MM.1S (cell line): Measurements from ENCODE around the gene GRM5.

Source experiments
- CTCF ChIP-seq: fragments of 300-600 bp; sonication (generic); IDR thresholded peaks from 2 replicates; pipeline ENCODE4 v1.5.1; 2016; ENCODE audit warnings: antibody characterized with exemption, low read length, mixed read lengths
- EZH2phosphoT487 ChIP-seq: fragments of 300-600 bp; sonication (generic); IDR thresholded peaks from 2 replicates; pipeline ENCODE4 v1.6.1; 2018; ENCODE audit warnings: antibody characterized with exemption, low read length

DNA sequence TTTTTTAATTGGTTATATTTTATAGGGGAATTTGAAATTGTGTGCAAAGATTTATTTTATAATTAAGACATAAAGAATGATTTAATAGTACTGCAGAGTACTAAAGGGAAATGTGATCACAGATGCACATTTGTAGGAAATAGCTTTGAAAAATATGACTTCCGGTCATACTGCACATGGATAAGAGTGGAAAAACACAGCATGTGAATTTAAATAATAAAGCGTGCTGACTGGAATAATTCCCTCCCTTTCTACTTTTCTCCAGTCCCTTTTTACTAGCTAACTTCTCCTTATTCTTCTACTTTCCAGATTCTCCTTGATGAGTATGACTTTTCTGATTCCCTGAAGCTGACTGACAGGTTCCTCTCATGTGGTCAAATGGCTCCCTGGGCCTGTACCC is 489.9 kb downstream of the GRM5 start:
- TF ChIP-seq CTCF (no peak), EZH2phosphoT487 (no peak)
